Ovary (tissue), 3 donors: Measurements from ENCODE around the gene ATF7IP.

ENCODE experiments used
- POLR2A ChIP-seq: fragments of 450-650 bp; IDR thresholded peaks from one replicate; pipeline ENCODE4 v1.6.1; 2017; ENCODE audit warnings: antibody characterized with exemption, mild to moderate bottlenecking, moderate library complexity
- TF ChIP-seq, protein P1 (sequence below), 3 donors: fragments of 450-650 bp in 2 of 3; fragments of 200-600 bp in 1 of 3; IDR thresholded peaks; one replicate each; pipeline versions ENCODE4 v1.5.1 to v1.8.0; 2016 to 2022; ENCODE audit warnings: antibody characterized with exemption in 3 of 3, mild to moderate bottlenecking in 1 of 3
- donor health status: DM: no; HTN: no; CAD: no.

DNA sequence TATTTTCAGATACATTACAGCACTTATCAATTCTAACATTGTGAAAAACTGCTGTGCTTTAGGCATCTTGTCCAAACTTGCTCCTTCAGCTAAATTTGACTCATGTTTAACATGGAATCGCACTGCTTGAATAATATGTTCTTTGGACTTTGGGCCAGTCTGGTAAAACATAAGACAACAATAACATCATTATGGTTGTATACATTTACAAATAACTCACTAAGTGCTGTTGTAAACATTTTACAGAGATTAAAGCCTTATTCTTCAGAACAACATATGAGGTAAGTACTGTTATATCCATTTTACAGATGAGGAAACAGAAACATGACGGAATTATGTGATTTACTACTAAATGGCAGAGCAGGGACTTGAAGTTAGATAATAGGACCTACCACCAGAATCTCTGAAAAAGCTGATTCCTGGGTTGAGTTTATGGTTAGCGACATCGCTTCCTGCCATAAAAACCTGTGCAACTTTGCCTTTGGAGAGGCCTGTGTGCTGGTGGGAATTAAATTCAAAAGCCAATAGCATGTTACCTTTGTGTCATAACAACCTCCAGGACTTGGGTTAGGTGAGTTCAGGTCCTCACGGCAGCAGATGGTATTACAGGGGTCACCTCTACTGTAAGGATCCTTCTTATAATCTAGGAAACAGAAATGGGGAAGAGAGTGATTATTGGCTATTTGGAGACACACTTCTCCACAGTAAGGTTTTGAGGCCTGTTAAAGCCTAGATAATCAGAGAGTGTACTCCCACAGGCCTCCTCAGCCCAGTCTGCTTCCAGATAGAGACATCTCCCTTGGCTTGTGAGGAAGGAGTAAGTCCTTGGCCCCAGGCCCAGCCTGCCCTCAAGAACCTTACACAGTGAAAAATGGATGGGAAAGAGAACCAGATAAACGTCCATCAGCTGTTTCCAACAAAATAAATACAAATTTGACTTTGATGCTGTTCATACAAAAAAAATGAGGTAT is 140.4 kb downstream of the ATF7IP start:
- TF ChIP-seq, protein P1, sequence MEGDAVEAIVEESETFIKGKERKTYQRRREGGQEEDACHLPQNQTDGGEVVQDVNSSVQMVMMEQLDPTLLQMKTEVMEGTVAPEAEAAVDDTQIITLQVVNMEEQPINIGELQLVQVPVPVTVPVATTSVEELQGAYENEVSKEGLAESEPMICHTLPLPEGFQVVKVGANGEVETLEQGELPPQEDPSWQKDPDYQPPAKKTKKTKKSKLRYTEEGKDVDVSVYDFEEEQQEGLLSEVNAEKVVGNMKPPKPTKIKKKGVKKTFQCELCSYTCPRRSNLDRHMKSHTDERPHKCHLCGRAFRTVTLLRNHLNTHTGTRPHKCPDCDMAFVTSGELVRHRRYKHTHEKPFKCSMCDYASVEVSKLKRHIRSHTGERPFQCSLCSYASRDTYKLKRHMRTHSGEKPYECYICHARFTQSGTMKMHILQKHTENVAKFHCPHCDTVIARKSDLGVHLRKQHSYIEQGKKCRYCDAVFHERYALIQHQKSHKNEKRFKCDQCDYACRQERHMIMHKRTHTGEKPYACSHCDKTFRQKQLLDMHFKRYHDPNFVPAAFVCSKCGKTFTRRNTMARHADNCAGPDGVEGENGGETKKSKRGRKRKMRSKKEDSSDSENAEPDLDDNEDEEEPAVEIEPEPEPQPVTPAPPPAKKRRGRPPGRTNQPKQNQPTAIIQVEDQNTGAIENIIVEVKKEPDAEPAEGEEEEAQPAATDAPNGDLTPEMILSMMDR (IDR thresholded peaks at IDR 0.05) = no peak
- TF ChIP-seq POLR2A = no peak
